Breast epithelium (tissue), 3 donors: Measurements from ENCODE around the gene ZNF431.

ENCODE experiments used
- CTCF ChIP-seq, 3 donors: fragments of 450-650 bp; IDR thresholded peaks; one replicate each; pipeline ENCODE4 v1.5.1; 2016 to 2017; ENCODE audit warnings: antibody characterized with exemption in 3 of 3, mild to moderate bottlenecking in 3 of 3, moderate library complexity in 3 of 3
- POLR2AphosphoS5 ChIP-seq, 3 donors: sonication (generic); formaldehyde crosslinking; IDR thresholded peaks; one replicate each; pipeline ENCODE4 v1.6.1; 2017; ENCODE audit warnings: antibody characterized with exemption in 3 of 3

- TF ChIP-seq CTCF (IDR thresholded peaks at IDR 0.05) (no peak), POLR2AphosphoS5 (IDR thresholded peaks at IDR 0.05) (no peak)
Measured at GRCh38 chr19:21117041-21117907, 24.6 kb upstream of the ZNF431 start.
